T-helper 2 cell treated with Interferon-gamma antibody and Interleukin-4, amounts not matched to agents 5 μg/mL and 100 μg/mL, for 36 hours (primary cell): ENCODE data around the gene PHC2.

ENCODE experiments used
- DNase-seq: peaks from one replicate; pipeline ENCODE4 v3.0.0; 2021; ENCODE audit warnings: low spot score
- H3K27ac Mint-ChIP-seq: one replicate; pipeline ENCODE4 v1.8.0; 2021; ENCODE audit warnings: mild to moderate bottlenecking, mixed read lengths
- H3K27me3 Mint-ChIP-seq: one replicate; pipeline ENCODE4 v1.8.0; 2021; ENCODE audit warnings: low read depth, mixed read lengths
- H3K36me3 Mint-ChIP-seq: one replicate; pipeline ENCODE4 v1.8.0; 2021; ENCODE audit warnings: low read depth, mixed read lengths
- H3K4me1 Mint-ChIP-seq: one replicate; pipeline ENCODE4 v1.8.0; 2021; ENCODE audit warnings: low read depth, mixed read lengths
- H3K4me3 Mint-ChIP-seq: one replicate; pipeline ENCODE4 v1.8.0; 2022; ENCODE audit warnings: mild to moderate bottlenecking, moderate library complexity, mixed read lengths
- H3K9me3 Mint-ChIP-seq: one replicate; pipeline ENCODE4 v1.8.0; 2021; ENCODE audit warnings: mixed read lengths

The PHC2 gene

GRCh38 chr1:33332881-33333280 lies 98.0 kb downstream of the PHC2 start:
- no peaks in the 10 kb centered on the region for H3K27me3 Mint-ChIP-seq
- H3K4me1 Mint-ChIP-seq, result peaks cover 5% of the 10 kb centered on the region
- no peak overlapping the region for H3K4me3 Mint-ChIP-seq
- H3K9me3 Mint-ChIP-seq, result no peaks in the 10 kb centered on the region
- DNase-seq, result no peak
- no peak overlapping the region for H3K27ac Mint-ChIP-seq
- H3K36me3 Mint-ChIP-seq, result peaks cover 33% of the 10 kb centered on the region

GRCh38 chr1:33332357-33332789 lies 98.5 kb downstream of the PHC2 start:
- DNase-seq, result no peak
- Mint-ChIP-seq H3K27me3 (no peaks in the 10 kb centered on the region), H3K4me3 (no peak overlapping the region), H3K4me1 (peaks cover 5% of the 10 kb centered on the region), H3K27ac (no peak overlapping the region), H3K9me3 (no peaks in the 10 kb centered on the region), H3K36me3 (peaks cover 33% of the 10 kb centered on the region)

GRCh38 chr1:33331444-33332356 lies 99.2 kb downstream of the PHC2 start:
- peaks cover 37% of the 10 kb centered on the region for H3K36me3 Mint-ChIP-seq
- DNase-seq, result no peak
- no peaks in the 10 kb centered on the region for H3K27me3 Mint-ChIP-seq
- no peak overlapping the region for H3K4me3 Mint-ChIP-seq
- no peaks in the 10 kb centered on the region for H3K9me3 Mint-ChIP-seq
- peaks cover 5% of the 10 kb centered on the region for H3K4me1 Mint-ChIP-seq
- no peak overlapping the region for H3K27ac Mint-ChIP-seq

GRCh38 chr1:33330906-33331305 lies 100.0 kb downstream of the PHC2 start:
- no peaks in the 10 kb centered on the region for H3K9me3 Mint-ChIP-seq
- H3K36me3 Mint-ChIP-seq, result peaks cover 40% of the 10 kb centered on the region
- peaks cover 5% of the 10 kb centered on the region for H3K4me1 Mint-ChIP-seq
- H3K27me3 Mint-ChIP-seq, result no peaks in the 10 kb centered on the region
- no peak overlapping the region for H3K4me3 Mint-ChIP-seq
- no peak overlapping the region for H3K27ac Mint-ChIP-seq
- DNase-seq, result no peak

GRCh38 chr1:33330361-33330890 lies 100.5 kb downstream of the PHC2 start:
- DNase-seq, result no peak
- Mint-ChIP-seq H3K4me3 (no peak overlapping the region), H3K27me3 (no peaks in the 10 kb centered on the region), H3K4me1 (peaks cover 5% of the 10 kb centered on the region), H3K9me3 (no peaks in the 10 kb centered on the region), H3K27ac (no peak overlapping the region), H3K36me3 (peaks cover 45% of the 10 kb centered on the region)

GRCh38 chr1:33329600-33330305 lies 101.1 kb downstream of the PHC2 start:
- Mint-ChIP-seq H3K27ac (no peak overlapping the region), H3K27me3 (no peaks in the 10 kb centered on the region), H3K9me3 (no peaks in the 10 kb centered on the region), H3K36me3 (peaks cover 46% of the 10 kb centered on the region), H3K4me1 (no peaks in the 10 kb centered on the region), H3K4me3 (no peak overlapping the region)
- no peak for DNase-seq

- Mint-ChIP-seq H3K9me3 (no peaks in the 10 kb centered on the region), H3K27me3 (no peaks in the 10 kb centered on the region), H3K4me1 (no peaks in the 10 kb centered on the region), H3K27ac (no peak overlapping the region), H3K36me3 (peaks cover 46% of the 10 kb centered on the region), H3K4me3 (no peak overlapping the region)
- no peak for DNase-seq
Observed at GRCh38 chr1:33328817-33329216, 102.1 kb downstream of the PHC2 start.

- H3K27ac Mint-ChIP-seq, result no peak overlapping the region
- H3K4me1 Mint-ChIP-seq, result no peaks in the 10 kb centered on the region
- no peak for DNase-seq
- H3K4me3 Mint-ChIP-seq, result no peak overlapping the region
- H3K36me3 Mint-ChIP-seq, result peaks cover 38% of the 10 kb centered on the region
- no peaks in the 10 kb centered on the region for H3K9me3 Mint-ChIP-seq
- no peaks in the 10 kb centered on the region for H3K27me3 Mint-ChIP-seq
Observed at GRCh38 chr1:33327587-33328325, 103.1 kb downstream of the PHC2 start.

GRCh38 chr1:33326785-33327184 lies 104.1 kb downstream of the PHC2 start:
- no peaks in the 10 kb centered on the region for H3K4me1 Mint-ChIP-seq
- DNase-seq, result no peak
- no peaks in the 10 kb centered on the region for H3K9me3 Mint-ChIP-seq
- H3K36me3 Mint-ChIP-seq, result peaks cover 32% of the 10 kb centered on the region
- no peak overlapping the region for H3K4me3 Mint-ChIP-seq
- no peaks in the 10 kb centered on the region for H3K27me3 Mint-ChIP-seq
- H3K27ac Mint-ChIP-seq, result no peak overlapping the region

- H3K27me3 Mint-ChIP-seq, result no peaks in the 10 kb centered on the region
- no peak overlapping the region for H3K4me3 Mint-ChIP-seq
- H3K36me3 Mint-ChIP-seq, result peaks cover 28% of the 10 kb centered on the region
- DNase-seq, result no peak
- no peaks in the 10 kb centered on the region for H3K4me1 Mint-ChIP-seq
- no peaks in the 10 kb centered on the region for H3K9me3 Mint-ChIP-seq
- no peak overlapping the region for H3K27ac Mint-ChIP-seq
Observed at GRCh38 chr1:33324677-33325575, 106.0 kb downstream of the PHC2 start.

GRCh38 chr1:33323663-33324477 lies 107.0 kb downstream of the PHC2 start:
- peaks cover 24% of the 10 kb centered on the region for H3K36me3 Mint-ChIP-seq
- no peak overlapping the region for H3K27ac Mint-ChIP-seq
- H3K27me3 Mint-ChIP-seq, result no peaks in the 10 kb centered on the region
- no peak overlapping the region for H3K4me3 Mint-ChIP-seq
- no peaks in the 10 kb centered on the region for H3K9me3 Mint-ChIP-seq
- no peak for DNase-seq
- H3K4me1 Mint-ChIP-seq, result no peaks in the 10 kb centered on the region

- H3K4me3 Mint-ChIP-seq, result no peak overlapping the region
- no peak for DNase-seq
- peaks cover 18% of the 10 kb centered on the region for H3K36me3 Mint-ChIP-seq
- peaks cover 4% of the 10 kb centered on the region for H3K27me3 Mint-ChIP-seq
- H3K9me3 Mint-ChIP-seq, result no peaks in the 10 kb centered on the region
- no peak overlapping the region for H3K27ac Mint-ChIP-seq
- no peaks in the 10 kb centered on the region for H3K4me1 Mint-ChIP-seq
Observed at GRCh38 chr1:33322870-33323585, 107.9 kb downstream of the PHC2 start.
